ENCODE measurements around the gene CEP128.
"Not testable (repeated sequence)": the region's sequence is repeated elsewhere in the genome, so short reads cannot be mapped to it uniquely, and the experiment has no call there.

CEP128 gene

GRCh38 chr14:80959496-80959895, 18.0 kb upstream of the CEP128 start:
- H3K27ac Mint-ChIP-seq: peak overlapping the region; percentile 95

DNA sequence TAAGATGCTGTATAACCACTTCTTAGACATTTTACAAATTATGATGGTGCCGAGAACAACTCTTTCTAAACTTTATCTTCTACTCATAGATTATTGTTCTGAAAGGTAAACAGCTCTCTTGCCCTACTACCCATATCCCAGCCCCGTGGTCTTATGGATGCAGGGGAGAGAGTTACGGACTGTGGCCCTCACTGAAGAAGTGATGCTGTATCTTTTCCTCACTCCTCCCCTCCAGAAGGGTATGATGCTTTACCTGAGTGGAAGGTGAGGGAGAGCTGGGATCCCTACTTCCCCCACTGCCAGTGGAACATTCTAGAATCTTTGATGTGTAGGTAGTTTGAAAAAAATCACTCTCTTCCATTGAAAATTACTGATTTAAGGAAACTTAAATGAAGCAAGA, 17.4 kb upstream of the CEP128 start:
- no peak for DNase-seq (ENCODE audit: low spot score in 2 of 2)
- H3K36me3 Mint-ChIP-seq: no peaks in the 10 kb centered on the region
- peaks cover 33% of the 10 kb centered on the region for H3K4me1 Mint-ChIP-seq
- no peak for ATAC-seq (ENCODE audit: low read depth)
- no peak overlapping the region for H3K4me3 Mint-ChIP-seq
- no peaks in the 10 kb centered on the region for H3K27me3 Mint-ChIP-seq
- H3K9me3 Mint-ChIP-seq: peaks cover 1% of the 10 kb centered on the region
- peak overlapping the region; percentile 95 for H3K27ac Mint-ChIP-seq

More at GRCh38 chr14:80959496-80959895, 18.0 kb upstream of the CEP128 start:
- ATAC-seq (ENCODE audit: low read depth) (peak; percentile 96), DNase-seq (ENCODE audit: low spot score in 2 of 2) (peak; percentile 30 to 71)
- Mint-ChIP-seq H3K36me3 (no peaks in the 10 kb centered on the region), H3K4me1 (peaks cover 33% of the 10 kb centered on the region), H3K27me3 (no peaks in the 10 kb centered on the region), H3K4me3 (peak overlapping the region; percentile 55), H3K9me3 (peaks cover 1% of the 10 kb centered on the region)

- no peak for ATAC-seq (ENCODE audit: low read depth)
- H3K9me3 Mint-ChIP-seq: peaks cover 1% of the 10 kb centered on the region
- peak overlapping the region; percentile 95 for H3K27ac Mint-ChIP-seq
- no peak for DNase-seq (ENCODE audit: low spot score in 2 of 2)
- peaks cover 33% of the 10 kb centered on the region for H3K4me1 Mint-ChIP-seq
- no peaks in the 10 kb centered on the region for H3K36me3 Mint-ChIP-seq
- no peaks in the 10 kb centered on the region for H3K27me3 Mint-ChIP-seq
- no peak overlapping the region for H3K4me3 Mint-ChIP-seq
Observed at GRCh38 chr14:80958226-80958625, 16.7 kb upstream of the CEP128 start.

GRCh38 chr14:80957613-80958012, 16.1 kb upstream of the CEP128 start:
- ATAC-seq (ENCODE audit: low read depth): no peak
- H3K4me1 Mint-ChIP-seq: peaks cover 33% of the 10 kb centered on the region
- H3K27ac Mint-ChIP-seq: peak overlapping the region; percentile 64
- no peaks in the 10 kb centered on the region for H3K27me3 Mint-ChIP-seq
- H3K36me3 Mint-ChIP-seq: no peaks in the 10 kb centered on the region
- DNase-seq (ENCODE audit: low spot score in 2 of 2): no peak
- no peak overlapping the region for H3K4me3 Mint-ChIP-seq
- H3K9me3 Mint-ChIP-seq: peaks cover 1% of the 10 kb centered on the region

DNA sequence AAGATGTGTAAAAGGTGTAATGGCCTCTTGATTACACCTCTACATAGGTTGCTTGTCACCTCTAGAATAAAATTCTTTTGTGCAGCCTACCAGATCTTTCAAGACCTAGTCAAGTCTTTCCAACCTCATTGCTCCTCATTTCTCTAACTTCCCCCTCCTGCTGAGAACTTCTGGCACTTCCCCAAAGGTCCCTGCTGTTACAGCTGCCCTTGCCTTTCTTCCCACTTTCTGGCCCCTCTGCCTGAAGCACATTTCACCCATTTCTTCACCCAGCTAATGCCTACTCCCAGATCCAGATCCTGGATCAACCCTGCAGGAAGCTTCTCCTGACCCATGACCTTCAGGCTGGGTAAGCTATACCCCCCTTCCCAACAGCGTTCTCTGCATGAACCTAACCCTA, 15.4 kb upstream of the CEP128 start:
- H3K27me3 Mint-ChIP-seq: no peaks in the 10 kb centered on the region
- no peaks in the 10 kb centered on the region for H3K36me3 Mint-ChIP-seq
- H3K4me3 Mint-ChIP-seq: peak overlapping the region; percentile 18
- peak overlapping the region; percentile 64 for H3K27ac Mint-ChIP-seq
- H3K9me3 Mint-ChIP-seq: peaks cover 1% of the 10 kb centered on the region
- DNase-seq (ENCODE audit: low spot score in 2 of 2) (no peak), ATAC-seq (ENCODE audit: low read depth) (no peak)
- peaks cover 33% of the 10 kb centered on the region for H3K4me1 Mint-ChIP-seq

GRCh38 chr14:80956102-80956501, 14.6 kb upstream of the CEP128 start:
- no peak overlapping the region for H3K4me3 Mint-ChIP-seq
- H3K36me3 Mint-ChIP-seq: no peaks in the 10 kb centered on the region
- DNase-seq (ENCODE audit: low spot score in 2 of 2) (no peak), ATAC-seq (ENCODE audit: low read depth) (no peak)
- no peak overlapping the region for H3K27ac Mint-ChIP-seq
- peaks cover 1% of the 10 kb centered on the region for H3K9me3 Mint-ChIP-seq
- H3K27me3 Mint-ChIP-seq: no peaks in the 10 kb centered on the region
- peaks cover 33% of the 10 kb centered on the region for H3K4me1 Mint-ChIP-seq

DNA sequence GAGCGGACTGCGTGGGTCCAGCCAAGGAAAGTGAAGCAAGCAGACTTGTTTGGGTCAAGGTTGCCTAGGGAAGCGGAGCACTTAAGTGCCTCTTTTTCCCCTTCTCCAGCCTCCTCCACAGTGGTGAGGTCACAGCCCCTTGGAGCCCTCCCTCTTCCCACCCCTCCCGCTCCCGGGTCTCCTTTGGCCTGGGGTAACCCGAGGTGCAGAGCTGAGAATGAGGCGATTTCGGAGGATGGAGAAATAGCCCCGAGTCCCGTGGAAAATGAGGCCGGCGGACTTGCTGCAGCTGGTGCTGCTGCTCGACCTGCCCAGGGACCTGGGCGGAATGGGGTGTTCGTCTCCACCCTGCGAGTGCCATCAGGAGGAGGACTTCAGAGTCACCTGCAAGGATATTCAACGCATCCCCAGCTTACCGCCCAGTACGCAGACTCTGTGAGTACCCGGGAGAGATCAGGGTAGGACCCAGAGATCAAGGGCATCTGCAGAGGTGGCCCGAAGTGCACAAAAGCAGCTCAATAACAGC, 13.9 kb upstream of the CEP128 start, which contains the start of gene TSHR:
TSHR (plus strand) TSS at position 206 of the 526 bp plus-strand sequence; CDS start at position 266, 60 bp downstream.
- Mint-ChIP-seq H3K36me3 (no peaks in the 10 kb centered on the region), H3K4me1 (peaks cover 33% of the 10 kb centered on the region)
- ATAC-seq (ENCODE audit: low read depth): no peak

DNA sequence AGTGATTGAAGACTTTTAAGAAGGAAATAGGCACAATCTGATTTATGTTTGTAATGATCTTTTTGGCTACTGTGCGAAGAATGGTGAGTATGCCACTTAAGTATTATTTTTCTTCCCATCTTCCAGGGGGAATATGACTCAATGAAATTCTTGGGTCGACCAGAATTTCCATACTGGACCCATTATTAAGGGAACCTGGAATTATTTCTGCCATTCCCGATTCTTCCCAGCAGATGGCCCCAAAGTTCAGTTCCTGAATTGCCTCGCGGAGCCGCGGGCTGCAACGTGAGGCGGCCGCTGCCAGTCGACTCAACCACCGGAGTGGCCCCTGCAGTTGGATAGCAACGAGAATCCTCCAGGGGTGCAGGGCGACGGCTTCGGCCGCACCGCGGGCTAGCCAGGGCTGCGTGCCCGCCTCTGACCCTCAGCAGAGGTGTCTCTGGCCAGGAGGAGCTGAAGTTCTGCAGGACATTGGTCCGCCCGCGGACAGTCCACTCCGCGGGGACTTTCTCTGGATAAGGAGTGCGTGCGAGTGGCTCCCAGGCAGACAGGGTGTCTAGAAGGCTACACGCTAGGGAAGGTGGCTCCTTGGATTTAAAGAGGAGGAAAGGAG, 13.3 kb upstream of the CEP128 start:
- H3K4me3 Mint-ChIP-seq: peak overlapping the region; percentile 83
- H3K27ac Mint-ChIP-seq: no peak overlapping the region
- peaks cover 1% of the 10 kb centered on the region for H3K9me3 Mint-ChIP-seq
- ATAC-seq (ENCODE audit: low read depth): peak; percentile 18
- H3K27me3 Mint-ChIP-seq: peaks cover 2% of the 10 kb centered on the region
- peak; percentile 72 to 73 for DNase-seq (ENCODE audit: low spot score in 2 of 2)
- H3K36me3 Mint-ChIP-seq: no peaks in the 10 kb centered on the region
- peaks cover 30% of the 10 kb centered on the region for H3K4me1 Mint-ChIP-seq

More for the DNA sequence above, 13.9 kb upstream of the CEP128 start, which contains the start of gene TSHR:
- no peak within 1 kb of the TSS for H3K27ac Mint-ChIP-seq
- peaks cover 1% of the 10 kb centered on the region for H3K9me3 Mint-ChIP-seq
- no peak for DNase-seq (ENCODE audit: low spot score in 2 of 2)
- H3K4me3 Mint-ChIP-seq: peak within 1 kb of the TSS; percentile 83
- no peaks in the 10 kb centered on the region for H3K27me3 Mint-ChIP-seq

- not testable (repeated sequence) for ATAC-seq (ENCODE audit: low read depth); DNase-seq (ENCODE audit: low spot score in 2 of 2); H3K36me3 Mint-ChIP-seq; H3K27me3 Mint-ChIP-seq; H3K4me3 Mint-ChIP-seq; H3K27ac Mint-ChIP-seq; H3K9me3 Mint-ChIP-seq
- H3K4me1 Mint-ChIP-seq: peaks cover 22% of the 10 kb centered on the region
Observed at GRCh38 chr14:80953211-80953610, 11.7 kb upstream of the CEP128 start.

DNA sequence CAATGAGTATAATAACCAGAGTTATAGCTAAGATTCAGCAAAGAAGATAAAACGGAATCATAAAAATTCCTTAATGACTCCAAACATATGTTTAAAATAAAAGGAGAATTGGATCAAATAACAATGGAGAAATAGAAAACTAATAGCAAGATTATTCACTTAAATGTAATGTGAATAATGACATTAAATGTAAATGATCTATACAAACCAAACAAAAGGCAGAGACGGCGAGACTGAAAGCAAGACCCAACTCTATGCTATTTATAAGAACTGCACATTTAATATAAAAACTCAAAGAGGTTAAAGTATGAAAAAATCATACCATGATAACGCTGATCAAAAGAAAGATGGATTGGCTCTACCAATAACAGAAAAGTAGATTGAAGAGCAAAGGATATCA, 10.0 kb upstream of the CEP128 start:
- Mint-ChIP-seq H3K36me3 (no peaks in the 10 kb centered on the region), H3K9me3 (no peaks in the 10 kb centered on the region), H3K27ac (no peak overlapping the region), H3K4me3 (no peak overlapping the region), H3K27me3 (peaks cover 4% of the 10 kb centered on the region), H3K4me1 (peaks cover 9% of the 10 kb centered on the region)
- no peak for ATAC-seq (ENCODE audit: low read depth)
- DNase-seq (ENCODE audit: low spot score in 2 of 2): no peak

DNA sequence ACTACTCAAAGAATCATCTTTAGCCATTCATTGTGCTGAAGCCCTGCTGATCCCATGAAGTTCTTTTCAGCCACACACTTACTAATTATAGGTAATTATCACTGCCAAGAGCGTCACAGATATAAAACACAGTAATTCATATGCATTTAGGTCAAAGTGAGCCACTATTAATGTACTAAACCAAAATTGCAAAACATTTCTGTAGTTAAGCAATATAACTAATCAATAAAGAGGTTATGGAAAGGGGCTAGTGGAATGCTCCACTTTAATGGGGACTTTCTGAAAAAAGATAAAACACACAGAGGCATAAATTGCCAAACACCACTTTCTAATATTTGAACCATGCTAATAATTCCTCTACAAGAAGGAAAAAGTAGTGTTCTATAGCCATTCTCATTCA, 6.8 kb upstream of the CEP128 start:
- ATAC-seq (ENCODE audit: low read depth): no peak
- no peak overlapping the region for H3K4me3 Mint-ChIP-seq
- peaks cover 5% of the 10 kb centered on the region for H3K27me3 Mint-ChIP-seq
- no peaks in the 10 kb centered on the region for H3K4me1 Mint-ChIP-seq
- H3K27ac Mint-ChIP-seq: no peak overlapping the region
- no peaks in the 10 kb centered on the region for H3K36me3 Mint-ChIP-seq
- no peak for DNase-seq (ENCODE audit: low spot score in 2 of 2)
- H3K9me3 Mint-ChIP-seq: no peaks in the 10 kb centered on the region

GRCh38 chr14:80946797-80947196, 5.3 kb upstream of the CEP128 start:
- ATAC-seq (ENCODE audit: low read depth) (no peak), DNase-seq (ENCODE audit: low spot score in 2 of 2) (no peak)
- no peaks in the 10 kb centered on the region for H3K9me3 Mint-ChIP-seq
- no peak overlapping the region for H3K4me3 Mint-ChIP-seq
- no peak overlapping the region for H3K27ac Mint-ChIP-seq
- no peaks in the 10 kb centered on the region for H3K36me3 Mint-ChIP-seq
- H3K27me3 Mint-ChIP-seq: peaks cover 5% of the 10 kb centered on the region
- H3K4me1 Mint-ChIP-seq: peaks cover 9% of the 10 kb centered on the region

DNA sequence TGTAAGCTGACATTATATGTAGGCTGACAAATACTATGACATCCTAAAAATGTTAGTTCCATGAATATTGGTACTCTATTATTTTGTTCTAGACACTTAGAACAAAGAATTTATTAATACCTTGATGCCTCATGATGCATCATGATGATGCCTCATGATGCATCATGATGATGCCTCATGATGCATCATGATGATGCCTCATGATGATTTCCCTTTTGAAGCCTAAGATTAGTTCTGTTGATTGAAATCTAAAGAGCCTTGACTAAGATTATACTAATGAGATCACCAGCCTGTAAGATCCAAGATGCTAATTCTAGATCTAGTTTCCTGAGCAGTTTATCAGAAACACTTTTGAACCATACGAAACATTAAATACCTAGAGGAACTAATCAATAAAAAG, 4.6 kb upstream of the CEP128 start:
- peaks cover 5% of the 10 kb centered on the region for H3K27me3 Mint-ChIP-seq
- no peak overlapping the region for H3K27ac Mint-ChIP-seq
- H3K4me3 Mint-ChIP-seq: no peak overlapping the region
- no peaks in the 10 kb centered on the region for H3K36me3 Mint-ChIP-seq
- ATAC-seq (ENCODE audit: low read depth) (no peak), DNase-seq (ENCODE audit: low spot score in 2 of 2) (no peak)
- H3K9me3 Mint-ChIP-seq: no peaks in the 10 kb centered on the region
- H3K4me1 Mint-ChIP-seq: peaks cover 10% of the 10 kb centered on the region

DNA sequence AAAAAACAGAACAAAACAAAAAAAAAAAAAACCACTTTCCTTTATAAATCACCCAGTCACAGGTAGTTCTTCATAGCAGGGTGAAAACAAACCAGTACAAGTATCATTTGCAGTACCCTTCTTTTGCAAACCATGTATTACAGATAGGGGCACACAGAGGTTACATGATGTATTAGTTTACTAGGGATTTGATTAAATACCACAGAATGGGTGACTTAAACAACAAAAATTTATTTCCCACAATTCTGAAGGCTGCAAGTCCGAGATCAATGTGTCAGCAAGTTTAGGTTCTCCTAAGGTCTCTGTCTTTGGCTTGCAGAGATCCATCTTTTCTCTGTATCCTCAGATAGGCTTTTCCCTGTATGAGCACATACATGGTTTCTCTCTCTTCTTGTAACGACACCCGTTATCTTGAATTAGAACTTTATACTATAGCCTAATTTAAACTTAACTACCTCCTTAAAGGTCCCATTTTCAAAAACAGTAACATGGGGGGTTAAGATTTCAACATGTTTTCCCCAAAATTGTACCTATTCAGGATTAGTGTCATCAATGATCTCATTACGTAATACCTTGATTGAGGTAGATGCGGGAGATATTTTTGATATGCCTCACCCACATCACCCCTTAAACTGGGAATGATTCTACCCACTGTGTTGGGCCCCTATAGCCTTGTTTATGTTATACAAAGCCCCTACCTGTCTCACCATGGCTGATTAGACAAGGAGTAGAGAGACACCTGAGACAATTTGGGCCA, 3.5 kb upstream of the CEP128 start:
- ATAC-seq (ENCODE audit: low read depth): no peak
- H3K4me3 Mint-ChIP-seq: no peak overlapping the region
- no peaks in the 10 kb centered on the region for H3K36me3 Mint-ChIP-seq
- DNase-seq (ENCODE audit: low spot score in 2 of 2): no peak
- H3K27me3 Mint-ChIP-seq: peaks cover 5% of the 10 kb centered on the region
- peaks cover 10% of the 10 kb centered on the region for H3K4me1 Mint-ChIP-seq
- no peak overlapping the region for H3K27ac Mint-ChIP-seq
- H3K9me3 Mint-ChIP-seq: no peaks in the 10 kb centered on the region

Data from memory B cell (primary cell).